CD4-positive, alpha-beta memory T cell (primary cell): ENCODE data around the gene PRAMEF12. TPM values are rescaled to one million over a fixed set of nuclear protein-coding genes. Genes with fewer than 3 reads are reported as not detected.

ENCODE experiments used
- CTCF ChIA-PET: fragments of 350-600 bp; sonication (Branson Sonifier 250); formaldehyde crosslinking; loops from one replicate; lab custom pipeline; 2021; ENCODE audit warnings: inconsistent platforms; ENCODE audit not compliant: partially characterized antibody; lab: Charles Lee
- POLR2A ChIA-PET: fragments of 350-600 bp; sonication (Branson Sonifier 250); formaldehyde crosslinking; loops from one replicate; lab custom pipeline; 2021; ENCODE audit not compliant: partially characterized antibody; lab: Charles Lee
- DNase-seq, 5 donors: peaks; one replicate each; pipeline versions ENCODE4 v3.0.0 to v3.0.0-alpha.2; 2020 to 2022; ENCODE audit warnings: mixed read lengths in 1 of 5
- H3K27ac ChIP-seq: one replicate; pipeline ENCODE4 v1.7.0; 2013; ENCODE audit warnings: low read depth, low read length
- H3K27me3 ChIP-seq: 2 replicates; pipeline ENCODE4 v1.7.0; 2013; ENCODE audit warnings: mild to moderate bottlenecking, low read length, moderate library complexity; ENCODE audit not compliant: insufficient read depth
- H3K36me3 ChIP-seq: 2 replicates; pipeline ENCODE4 v1.7.0; 2013; ENCODE audit warnings: mild to moderate bottlenecking, low read length, moderate library complexity; ENCODE audit not compliant: insufficient read depth
- H3K4me1 ChIP-seq: 2 replicates; pipeline ENCODE4 v1.7.0; 2013; ENCODE audit warnings: mild to moderate bottlenecking, low read length, moderate library complexity; ENCODE audit not compliant: insufficient read depth
- H3K4me3 ChIP-seq, 2 donors: one replicate each; pipeline ENCODE4 v1.7.0; 2013; ENCODE audit warnings: low read length in 2 of 2, mild to moderate bottlenecking in 1 of 2
- H3K9me3 ChIP-seq, 2 donors: one replicate each; pipeline ENCODE4 v1.7.0; 2013; ENCODE audit warnings: low read length in 2 of 2, control low read depth in 1 of 2; ENCODE audit not compliant: control insufficient read depth in 1 of 2
- H3K27ac Mint-ChIP-seq, 7 donors: one replicate each; pipeline ENCODE4 v1.8.0; 2020 to 2021; ENCODE audit warnings: mixed read lengths in 7 of 7, mild to moderate bottlenecking in 6 of 7, inconsistent platforms in 3 of 7, moderate library complexity in 3 of 7
- H3K27me3 Mint-ChIP-seq, 2 donors: one replicate each; pipeline ENCODE4 v1.8.0; 2020 to 2021; ENCODE audit warnings: mixed read lengths in 2 of 2
- H3K36me3 Mint-ChIP-seq, 2 donors: one replicate each; pipeline ENCODE4 v1.8.0; 2020 to 2021; ENCODE audit warnings: mixed read lengths in 2 of 2, inconsistent platforms in 1 of 2, mild to moderate bottlenecking in 1 of 2
- H3K4me1 Mint-ChIP-seq, 4 donors: one replicate each; pipeline ENCODE4 v1.8.0; 2020 to 2021; ENCODE audit warnings: mixed read lengths in 4 of 4, mild to moderate bottlenecking in 1 of 4
- H3K4me3 Mint-ChIP-seq, 8 donors: one replicate each; pipeline ENCODE4 v1.8.0; 2020 to 2021; ENCODE audit warnings: mixed read lengths in 8 of 8, mild to moderate bottlenecking in 7 of 8, moderate library complexity in 6 of 8, inconsistent platforms in 3 of 8
- H3K9me3 Mint-ChIP-seq, 8 donors: one replicate each; pipeline ENCODE4 v1.8.0; 2020 to 2021; ENCODE audit warnings: mixed read lengths in 8 of 8, mild to moderate bottlenecking in 5 of 8, inconsistent platforms in 3 of 8, moderate library complexity in 1 of 8
- intact Hi-C: fragments of 100-400 bp; cut with micrococcal nuclease; formaldehyde crosslinking; loops from one replicate; pipeline ENCODE4 v1.15.1; 2023
- polyA plus RNA-seq, 2 donors: library from polyadenylated mRNA; unstranded; fragments of 300-500 nt; fragmentation: Illumina TruSeq; gene quantifications; one replicate each; pipeline ENCODE4 v1.2.3, GENCODE V29; 2021
- total RNA-seq, 2 experiments: library from RNA; stranded (reverse); gene quantifications; one replicate each; pipeline ENCODE4 v1.2.3, GENCODE V29; 2021

Gene PRAMEF12
- total and polyA plus RNA-seq, 4 experiments from 2014 or later: not detected

GRCh38 chr1:12745126-12745991 lies 28.2 kb upstream of the PRAMEF12 start:
- Histone ChIP-seq H3K4me3 (no peak overlapping the region), H3K27me3 (peaks cover 11% of the 10 kb centered on the region), H3K4me1 (no peaks in the 10 kb centered on the region), H3K9me3 (no peaks in the 10 kb centered on the region), H3K36me3 (no peaks in the 10 kb centered on the region), H3K27ac (no peak overlapping the region)
- Mint-ChIP-seq H3K27me3 (peaks cover 30 to 38% of the 10 kb centered on the region in 2 donors), H3K9me3 (peaks cover 0 to 44% (median 35%) of the 10 kb centered on the region in 8 donors), H3K4me1 (no peaks in the 10 kb centered on the region), H3K27ac (no peak overlapping the region), H3K36me3 (peaks cover 2 to 6% of the 10 kb centered on the region in 2 donors), H3K4me3 (no peak overlapping the region)
- ChIA-PET CTCF (no interaction called here), POLR2A (no interaction called here)
- intact Hi-C loops: no loop called here
- no peak for DNase-seq

- Histone ChIP-seq H3K27ac (no peak within 1 kb of the TSS), H3K9me3 (no peaks in the 10 kb centered on the region), H3K27me3 (peaks cover 13% of the 10 kb centered on the region), H3K36me3 (no peaks in the 10 kb centered on the region), H3K4me1 (no peaks in the 10 kb centered on the region), H3K4me3 (no peak within 1 kb of the TSS)
- no peak for DNase-seq
- peaks cover 0 to 50% (median 39%) of the 10 kb centered on the region in 8 donors for H3K9me3 Mint-ChIP-seq
- intact Hi-C loops: no loop called here
- ChIA-PET POLR2A (no interaction called here), CTCF (no interaction called here)
- H3K27ac Mint-ChIP-seq: no peak within 1 kb of the TSS
- H3K27me3 Mint-ChIP-seq: peaks cover 33 to 40% of the 10 kb centered on the region in 2 donors
- no peaks in the 10 kb centered on the region for H3K4me1 Mint-ChIP-seq
- H3K36me3 Mint-ChIP-seq: peaks cover 2 to 6% of the 10 kb centered on the region in 2 donors
- H3K4me3 Mint-ChIP-seq: no peak within 1 kb of the TSS
Observed at GRCh38 chr1:12745992-12746323, 27.6 kb upstream of the PRAMEF12 start, which contains the start of gene CFAP107. CFAP107 (plus strand) TSS chr1:12746200; CDS start chr1:12746431, 231 bp downstream.

- Histone ChIP-seq H3K27ac (no peak overlapping the region), H3K9me3 (no peaks in the 10 kb centered on the region), H3K4me1 (no peaks in the 10 kb centered on the region), H3K27me3 (peaks cover 14% of the 10 kb centered on the region), H3K4me3 (no peak overlapping the region), H3K36me3 (no peaks in the 10 kb centered on the region)
- peaks cover 2 to 6% of the 10 kb centered on the region in 2 donors for H3K36me3 Mint-ChIP-seq
- H3K9me3 Mint-ChIP-seq: peaks cover 0 to 51% (median 39%) of the 10 kb centered on the region in 8 donors
- intact Hi-C loops: no loop called here
- CTCF ChIA-PET: no interaction called here
- no peak for DNase-seq
- no peak overlapping the region for H3K4me3 Mint-ChIP-seq
- no peak overlapping the region for H3K27ac Mint-ChIP-seq
- no peaks in the 10 kb centered on the region for H3K4me1 Mint-ChIP-seq
- POLR2A ChIA-PET: no interaction called here
- H3K27me3 Mint-ChIP-seq: peaks cover 25 to 27% of the 10 kb centered on the region in 2 donors
Observed at GRCh38 chr1:12748778-12749355, 24.7 kb upstream of the PRAMEF12 start.

- H3K36me3 Mint-ChIP-seq: no peaks in the 10 kb centered on the region
- H3K9me3 Mint-ChIP-seq: peaks cover 0 to 14% (median 10%) of the 10 kb centered on the region in 8 donors
- H3K36me3 ChIP-seq: no peaks in the 10 kb centered on the region
- POLR2A ChIA-PET: no interaction called here
- peaks cover 16 to 35% of the 10 kb centered on the region in 2 donors for H3K27me3 Mint-ChIP-seq
- H3K4me3 ChIP-seq: no peak overlapping the region
- DNase-seq: no peak
- H3K27ac ChIP-seq: no peak overlapping the region
- no peaks in the 10 kb centered on the region for H3K4me1 Mint-ChIP-seq
- CTCF ChIA-PET: no interaction called here
- H3K4me3 Mint-ChIP-seq: no peak overlapping the region
- no peak overlapping the region for H3K27ac Mint-ChIP-seq
- no peaks in the 10 kb centered on the region for H3K9me3 ChIP-seq
- intact Hi-C loops: no loop called here
- H3K4me1 ChIP-seq: no peaks in the 10 kb centered on the region
- peaks cover 9% of the 10 kb centered on the region for H3K27me3 ChIP-seq
Observed at GRCh38 chr1:12754738-12755137, 18.8 kb upstream of the PRAMEF12 start.

- H3K9me3 Mint-ChIP-seq: peaks cover 0 to 2% (median 0%) of the 10 kb centered on the region in 8 donors
- H3K27ac ChIP-seq: no peak overlapping the region
- H3K36me3 ChIP-seq: no peaks in the 10 kb centered on the region
- H3K9me3 ChIP-seq: no peaks in the 10 kb centered on the region
- H3K36me3 Mint-ChIP-seq: no peaks in the 10 kb centered on the region
- intact Hi-C loops: no loop called here
- DNase-seq: no peak
- POLR2A ChIA-PET: no interaction called here
- H3K27me3 ChIP-seq: peaks cover 5% of the 10 kb centered on the region
- no peaks in the 10 kb centered on the region for H3K4me1 Mint-ChIP-seq
- H3K4me3 ChIP-seq: no peak overlapping the region
- H3K4me3 Mint-ChIP-seq: no peak overlapping the region
- no peaks in the 10 kb centered on the region for H3K4me1 ChIP-seq
- H3K27me3 Mint-ChIP-seq: peaks cover 14 to 32% of the 10 kb centered on the region in 2 donors
- no peak overlapping the region for H3K27ac Mint-ChIP-seq
- CTCF ChIA-PET: no interaction called here
Observed at GRCh38 chr1:12756273-12756672, 17.3 kb upstream of the PRAMEF12 start.

GRCh38 chr1:12756768-12757413 lies 16.6 kb upstream of the PRAMEF12 start:
- Histone ChIP-seq H3K4me3 (no peak overlapping the region), H3K27ac (no peak overlapping the region), H3K9me3 (no peaks in the 10 kb centered on the region), H3K27me3 (peaks cover 1% of the 10 kb centered on the region), H3K4me1 (no peaks in the 10 kb centered on the region), H3K36me3 (no peaks in the 10 kb centered on the region)
- DNase-seq: no peak
- Mint-ChIP-seq H3K36me3 (no peaks in the 10 kb centered on the region), H3K4me1 (no peaks in the 10 kb centered on the region), H3K4me3 (no peak overlapping the region), H3K27ac (no peak overlapping the region), H3K27me3 (peaks cover 14 to 32% of the 10 kb centered on the region in 2 donors), H3K9me3 (peaks cover 0 to 2% (median 0%) of the 10 kb centered on the region in 8 donors)
- POLR2A ChIA-PET: no interaction called here
- CTCF ChIA-PET: no interaction called here
- intact Hi-C loops: no loop called here

GRCh38 chr1:12757836-12758235 lies 15.7 kb upstream of the PRAMEF12 start:
- Mint-ChIP-seq H3K4me1 (no peaks in the 10 kb centered on the region), H3K9me3 (peaks cover 0 to 2% (median 0%) of the 10 kb centered on the region in 8 donors), H3K4me3 (no peak overlapping the region), H3K27ac (no peak overlapping the region), H3K27me3 (peaks cover 14 to 32% of the 10 kb centered on the region in 2 donors), H3K36me3 (no peaks in the 10 kb centered on the region)
- no peaks in the 10 kb centered on the region for H3K27me3 ChIP-seq
- H3K36me3 ChIP-seq: no peaks in the 10 kb centered on the region
- intact Hi-C loops: no loop called here
- ChIA-PET CTCF (no interaction called here), POLR2A (no interaction called here)
- no peaks in the 10 kb centered on the region for H3K4me1 ChIP-seq
- H3K4me3 ChIP-seq: no peak overlapping the region
- no peaks in the 10 kb centered on the region for H3K9me3 ChIP-seq
- no peak for DNase-seq
- H3K27ac ChIP-seq: no peak overlapping the region
